ENCODE measurements around the gene MALAT1. TPM values are rescaled to one million over a fixed set of nuclear protein-coding genes. Genes with fewer than 3 reads are reported as not detected.
A peak's percentile ranks its signal among the peaks of the same experiment; 100 is the strongest.

Gene MALAT1
- total and polyA plus RNA-seq, 2 of the 8 experiments (the other 6 are each of a cell fraction or from before 2014, with no cell fraction given) = 115 to 984 TPM

GRCh38 chr11:65487467-65488272 lies 11.2 kb upstream of the MALAT1 start (continued):
- no peak for TF ChIP-seq SIRT6 (IDR thresholded peaks at IDR 0.05; ENCODE audit: low read length)
- no peak for TF ChIP-seq KDM4A (IDR thresholded peaks at IDR 0.05; ENCODE audit: low read depth, low read length, severe bottlenecking)
- no peak for TF ChIP-seq PHF8 (conservative IDR thresholded peaks at IDR 0.05; ENCODE audit: low read depth, low read length)
- peak; percentile 91 for TF ChIP-seq YY1 (IDR thresholded peaks at IDR 0.05; ENCODE audit: low read depth, low read length)
- TF ChIP-seq EGR1 (IDR thresholded peaks at IDR 0.05; ENCODE audit: borderline replicate concordance, low read depth, low read length) = no peak
- TF ChIP-seq BACH1 (IDR thresholded peaks at IDR 0.05; ENCODE audit: low read length) = no peak
- peak; percentile 78 for TF ChIP-seq MAX (IDR thresholded peaks at IDR 0.05)
- no peak for TF ChIP-seq HDAC2 (IDR thresholded peaks at IDR 0.05; ENCODE audit: borderline replicate concordance in 1 of 2, low read depth in 2 of 2, low read length in 2 of 2)
- TF ChIP-seq RBBP5 (IDR thresholded peaks at IDR 0.05; ENCODE audit: borderline replicate concordance, low read depth, low read length) = no peak
- TF ChIP-seq CBX5 (IDR thresholded peaks at IDR 0.05; ENCODE audit: low read depth, low read length) = no peak
- peak in 1 of 2 experiments; percentile 68; a peak in 2 of 3 replicates for TF ChIP-seq POLR2A (IDR thresholded peaks at IDR 0.05; ENCODE audit: control extremely low read depth in 1 of 2, low read depth in 2 of 2, low read length in 2 of 2)
- TF ChIP-seq CEBPB (IDR thresholded peaks at IDR 0.05; ENCODE audit: low read depth, low read length) = peak; percentile 99
- TF ChIP-seq SP1 (IDR thresholded peaks at IDR 0.05; ENCODE audit: low read depth, low read length) = peak; percentile 96
- TF ChIP-seq SP2 (IDR thresholded peaks at IDR 0.05; ENCODE audit: low read length) = no peak
- no peak for TF ChIP-seq CTCF (IDR thresholded peaks at IDR 0.05; ENCODE audit: control extremely low read depth in 1 of 3, insufficient read depth in 1 of 3, low read depth in 1 of 3, low read length in 3 of 3)
- peak; percentile 69; the same call in 1 of the 2 replicates for TF ChIP-seq TAF1 (IDR thresholded peaks at IDR 0.05; ENCODE audit: low read depth, low read length)
- no peak for TF ChIP-seq TAF7 (optimal IDR thresholded peaks at IDR 0.05; ENCODE audit: borderline replicate concordance, low read depth, low read length)
- TF ChIP-seq HDAC6 (IDR thresholded peaks at IDR 0.05; ENCODE audit: low read depth, low read length) = no peak
- no peak for TF ChIP-seq BCL11A (IDR thresholded peaks at IDR 0.05; ENCODE audit: low read depth in 2 of 2, low read length in 2 of 2)
- no peak for TF ChIP-seq POU5F1 (IDR thresholded peaks at IDR 0.05; ENCODE audit: low read depth, low read length)
- no peak for TF ChIP-seq BRCA1 (IDR thresholded peaks at IDR 0.05; ENCODE audit: low read depth, low read length)
- TF ChIP-seq ATF3 (IDR thresholded peaks at IDR 0.05; ENCODE audit: insufficient read depth, low read depth, low read length) = peak; percentile 98
